ENCODE results near the gene SELENON.

SELENON gene

DNA sequence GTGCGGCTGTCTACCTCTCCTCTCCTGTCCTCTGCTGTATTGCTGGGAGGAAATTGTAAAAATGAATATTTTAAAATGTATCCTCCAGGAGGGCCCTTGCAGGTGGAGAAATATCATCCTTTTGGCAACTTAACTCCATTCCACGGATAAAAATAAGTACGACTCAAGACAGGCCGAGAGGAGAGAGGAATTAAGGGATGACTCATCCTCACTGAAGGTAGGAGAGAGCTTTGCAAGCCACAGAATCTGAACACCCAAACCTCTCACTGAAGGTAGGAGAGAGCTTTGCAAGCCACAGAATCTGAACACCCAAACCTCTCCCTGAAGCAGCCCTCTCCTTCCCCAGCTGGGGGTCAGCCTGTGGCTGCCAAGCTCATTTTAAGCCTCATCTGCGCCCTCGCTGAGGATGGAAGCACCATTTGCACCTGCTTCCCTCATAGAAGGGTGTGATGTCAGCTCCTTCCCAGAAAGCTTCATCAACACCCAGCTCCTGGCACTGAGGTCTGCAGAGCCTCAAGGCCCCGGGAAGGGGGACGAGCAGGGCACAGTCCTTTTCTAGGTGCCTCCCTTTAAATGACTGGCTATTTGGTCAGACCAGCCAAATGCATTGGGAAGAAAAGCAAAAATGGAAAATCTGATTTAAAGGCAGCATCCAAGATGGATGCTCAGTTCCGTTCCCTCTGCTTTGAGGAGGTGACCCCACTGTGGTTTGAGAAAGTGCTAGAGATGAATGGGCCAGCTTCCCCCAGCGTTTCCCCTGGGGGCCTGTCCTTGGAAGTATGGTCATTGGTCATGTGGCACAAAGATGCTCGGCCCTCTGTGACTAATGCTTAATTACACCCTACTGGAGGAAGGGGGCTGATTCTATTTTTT is 12.9 kb upstream of the SELENON start (continued):
- TF ChIP-seq, protein P1, sequence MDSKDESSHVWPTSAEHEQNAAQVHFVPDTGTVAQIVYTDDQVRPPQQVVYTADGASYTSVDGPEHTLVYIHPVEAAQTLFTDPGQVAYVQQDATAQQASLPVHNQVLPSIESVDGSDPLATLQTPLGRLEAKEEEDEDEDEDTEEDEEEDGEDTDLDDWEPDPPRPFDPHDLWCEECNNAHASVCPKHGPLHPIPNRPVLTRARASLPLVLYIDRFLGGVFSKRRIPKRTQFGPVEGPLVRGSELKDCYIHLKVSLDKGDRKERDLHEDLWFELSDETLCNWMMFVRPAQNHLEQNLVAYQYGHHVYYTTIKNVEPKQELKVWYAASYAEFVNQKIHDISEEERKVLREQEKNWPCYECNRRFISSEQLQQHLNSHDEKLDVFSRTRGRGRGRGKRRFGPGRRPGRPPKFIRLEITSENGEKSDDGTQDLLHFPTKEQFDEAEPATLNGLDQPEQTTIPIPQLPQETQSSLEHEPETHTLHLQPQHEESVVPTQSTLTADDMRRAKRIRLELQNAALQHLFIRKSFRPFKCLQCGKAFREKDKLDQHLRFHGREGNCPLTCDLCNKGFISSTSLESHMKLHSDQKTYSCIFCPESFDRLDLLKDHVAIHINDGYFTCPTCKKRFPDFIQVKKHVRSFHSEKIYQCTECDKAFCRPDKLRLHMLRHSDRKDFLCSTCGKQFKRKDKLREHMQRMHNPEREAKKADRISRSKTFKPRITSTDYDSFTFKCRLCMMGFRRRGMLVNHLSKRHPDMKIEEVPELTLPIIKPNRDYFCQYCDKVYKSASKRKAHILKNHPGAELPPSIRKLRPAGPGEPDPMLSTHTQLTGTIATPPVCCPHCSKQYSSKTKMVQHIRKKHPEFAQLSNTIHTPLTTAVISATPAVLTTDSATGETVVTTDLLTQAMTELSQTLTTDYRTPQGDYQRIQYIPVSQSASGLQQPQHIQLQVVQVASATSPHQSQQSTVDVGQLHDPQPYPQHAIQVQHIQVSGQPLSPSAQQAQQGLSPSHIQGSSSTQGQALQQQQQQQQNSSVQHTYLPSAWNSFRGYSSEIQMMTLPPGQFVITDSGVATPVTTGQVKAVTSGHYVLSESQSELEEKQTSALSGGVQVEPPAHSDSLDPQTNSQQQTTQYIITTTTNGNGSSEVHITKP (tag by site-specific recombination; IDR thresholded peaks at IDR 0.05), result no peak
- TF ChIP-seq, protein P2, sequence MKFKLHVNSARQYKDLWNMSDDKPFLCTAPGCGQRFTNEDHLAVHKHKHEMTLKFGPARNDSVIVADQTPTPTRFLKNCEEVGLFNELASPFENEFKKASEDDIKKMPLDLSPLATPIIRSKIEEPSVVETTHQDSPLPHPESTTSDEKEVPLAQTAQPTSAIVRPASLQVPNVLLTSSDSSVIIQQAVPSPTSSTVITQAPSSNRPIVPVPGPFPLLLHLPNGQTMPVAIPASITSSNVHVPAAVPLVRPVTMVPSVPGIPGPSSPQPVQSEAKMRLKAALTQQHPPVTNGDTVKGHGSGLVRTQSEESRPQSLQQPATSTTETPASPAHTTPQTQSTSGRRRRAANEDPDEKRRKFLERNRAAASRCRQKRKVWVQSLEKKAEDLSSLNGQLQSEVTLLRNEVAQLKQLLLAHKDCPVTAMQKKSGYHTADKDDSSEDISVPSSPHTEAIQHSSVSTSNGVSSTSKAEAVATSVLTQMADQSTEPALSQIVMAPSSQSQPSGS (tag by site-specific recombination; IDR thresholded peaks at IDR 0.05; ENCODE audit: low read depth), result no peak
- no peak for TF ChIP-seq ZBTB17 (tag by site-specific recombination; IDR thresholded peaks at IDR 0.05)
- TF ChIP-seq, protein P3, sequence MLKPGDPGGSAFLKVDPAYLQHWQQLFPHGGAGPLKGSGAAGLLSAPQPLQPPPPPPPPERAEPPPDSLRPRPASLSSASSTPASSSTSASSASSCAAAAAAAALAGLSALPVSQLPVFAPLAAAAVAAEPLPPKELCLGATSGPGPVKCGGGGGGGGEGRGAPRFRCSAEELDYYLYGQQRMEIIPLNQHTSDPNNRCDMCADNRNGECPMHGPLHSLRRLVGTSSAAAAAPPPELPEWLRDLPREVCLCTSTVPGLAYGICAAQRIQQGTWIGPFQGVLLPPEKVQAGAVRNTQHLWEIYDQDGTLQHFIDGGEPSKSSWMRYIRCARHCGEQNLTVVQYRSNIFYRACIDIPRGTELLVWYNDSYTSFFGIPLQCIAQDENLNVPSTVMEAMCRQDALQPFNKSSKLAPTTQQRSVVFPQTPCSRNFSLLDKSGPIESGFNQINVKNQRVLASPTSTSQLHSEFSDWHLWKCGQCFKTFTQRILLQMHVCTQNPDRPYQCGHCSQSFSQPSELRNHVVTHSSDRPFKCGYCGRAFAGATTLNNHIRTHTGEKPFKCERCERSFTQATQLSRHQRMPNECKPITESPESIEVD (tag by site-specific recombination; IDR thresholded peaks at IDR 0.05), result no peak
- no peak for TF ChIP-seq GFI1B (tag by site-specific recombination; IDR thresholded peaks at IDR 0.05)
- TF ChIP-seq, protein P4, sequence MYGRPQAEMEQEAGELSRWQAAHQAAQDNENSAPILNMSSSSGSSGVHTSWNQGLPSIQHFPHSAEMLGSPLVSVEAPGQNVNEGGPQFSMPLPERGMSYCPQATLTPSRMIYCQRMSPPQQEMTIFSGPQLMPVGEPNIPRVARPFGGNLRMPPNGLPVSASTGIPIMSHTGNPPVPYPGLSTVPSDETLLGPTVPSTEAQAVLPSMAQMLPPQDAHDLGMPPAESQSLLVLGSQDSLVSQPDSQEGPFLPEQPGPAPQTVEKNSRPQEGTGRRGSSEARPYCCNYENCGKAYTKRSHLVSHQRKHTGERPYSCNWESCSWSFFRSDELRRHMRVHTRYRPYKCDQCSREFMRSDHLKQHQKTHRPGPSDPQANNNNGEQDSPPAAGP (tag by site-specific recombination; IDR thresholded peaks at IDR 0.05), result 0 out of 2 replicates have a peak, but pooled peaks have one; percentile 43
- TF ChIP-seq ZNF16 (tag by site-specific recombination; IDR thresholded peaks at IDR 0.05; ENCODE audit: low read depth), result no peak
- no peak for TF ChIP-seq GLIS2 (tag by site-specific recombination; IDR thresholded peaks at IDR 0.05)
- TF ChIP-seq BCL11B (tag by site-specific recombination; IDR thresholded peaks at IDR 0.05; ENCODE audit: low read depth), result no peak
- TF ChIP-seq, protein P5, sequence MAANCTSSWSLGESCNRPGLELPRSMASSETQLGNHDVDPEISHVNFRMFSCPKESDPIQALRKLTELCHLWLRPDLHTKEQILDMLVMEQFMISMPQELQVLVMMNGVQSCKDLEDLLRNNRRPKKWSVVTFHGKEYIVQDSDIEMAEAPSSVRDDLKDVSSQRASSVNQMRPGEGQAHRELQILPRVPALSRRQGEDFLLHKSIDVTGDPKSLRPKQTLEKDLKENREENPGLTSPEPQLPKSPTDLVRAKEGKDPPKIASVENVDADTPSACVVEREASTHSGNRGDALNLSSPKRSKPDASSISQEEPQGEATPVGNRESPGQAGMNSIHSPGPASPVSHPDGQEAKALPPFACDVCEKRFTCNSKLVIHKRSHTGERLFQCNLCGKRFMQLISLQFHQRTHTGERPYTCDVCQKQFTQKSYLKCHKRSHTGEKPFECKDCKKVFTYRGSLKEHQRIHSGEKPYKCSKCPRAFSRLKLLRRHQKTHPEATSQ (tag by site-specific recombination; IDR thresholded peaks at IDR 0.05), result no peak
- TF ChIP-seq SP7 (tag by site-specific recombination; IDR thresholded peaks at IDR 0.05), result peak; percentile 90
- no peak for TF ChIP-seq RBAK (tag by site-specific recombination; IDR thresholded peaks at IDR 0.05)
- TF ChIP-seq SP2 (tag by site-specific recombination; IDR thresholded peaks at IDR 0.05), result no peak
- no peak for TF ChIP-seq ZNF155 (tag by site-specific recombination; IDR thresholded peaks at IDR 0.05)

DNA sequence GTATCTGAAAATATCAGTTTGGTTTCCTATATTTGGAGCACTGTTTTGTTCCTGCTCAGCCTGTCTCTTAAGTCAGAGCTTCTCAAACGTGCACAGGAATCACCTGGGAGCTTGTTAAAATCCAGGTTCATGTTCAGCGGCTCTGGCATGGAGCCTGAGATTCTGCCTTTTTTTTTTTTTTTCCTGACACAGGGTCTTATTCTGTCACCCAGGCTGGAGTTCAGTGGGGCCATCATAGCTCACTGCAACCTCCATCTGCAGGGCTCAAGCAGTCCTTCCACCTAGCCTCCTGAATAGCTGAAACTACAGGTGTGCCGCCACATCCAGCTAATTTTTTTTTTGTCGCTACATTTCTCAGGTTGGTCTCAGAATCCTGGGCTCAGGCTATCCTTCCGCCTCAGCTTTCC is 12.2 kb upstream of the SELENON start:
- no peak overlapping the region for H3K27ac ChIP-seq (ENCODE audit: extremely low read depth, low read depth, low read length)
- H3K9me3 ChIP-seq (ENCODE audit: control insufficient read depth, insufficient read depth, low read depth, low read length), result no peaks in the 10 kb centered on the region
- no peak overlapping the region for H3K4me3 ChIP-seq (ENCODE audit: low read depth, low read length)
- no peaks in the 10 kb centered on the region for H3K36me3 ChIP-seq (ENCODE audit: control insufficient read depth in 2 of 2, insufficient read depth in 1 of 2, low read length in 2 of 2)
- POLR2A ChIA-PET, result interaction anchor here (0.6 to 1.6 kb wide), 4 partner anchors 12 to 1225 kb away, joined by 3 to 5 read pairs (median 4); partner anchors contain the start of gene SELENON
- CTCF ChIA-PET, result interaction anchor here (0.5 to 3.4 kb wide), 7 partner anchors 8 to 684 kb away, joined by 3 to 19 read pairs (median 5); partner anchors contain the start of gene SELENON
- peaks cover 12% of the 10 kb centered on the region for H3K4me1 ChIP-seq (ENCODE audit: control insufficient read depth, insufficient read depth, low read length)
- 0 out of 2 replicates have a peak, but pooled peaks have one; percentile 0 for TF ChIP-seq SP7 (tag by site-specific recombination; IDR thresholded peaks at IDR 0.05)
- TF ChIP-seq ZNF10 (tag by site-specific recombination; IDR thresholded peaks at IDR 0.05), result no peak
- TF ChIP-seq, protein P6, sequence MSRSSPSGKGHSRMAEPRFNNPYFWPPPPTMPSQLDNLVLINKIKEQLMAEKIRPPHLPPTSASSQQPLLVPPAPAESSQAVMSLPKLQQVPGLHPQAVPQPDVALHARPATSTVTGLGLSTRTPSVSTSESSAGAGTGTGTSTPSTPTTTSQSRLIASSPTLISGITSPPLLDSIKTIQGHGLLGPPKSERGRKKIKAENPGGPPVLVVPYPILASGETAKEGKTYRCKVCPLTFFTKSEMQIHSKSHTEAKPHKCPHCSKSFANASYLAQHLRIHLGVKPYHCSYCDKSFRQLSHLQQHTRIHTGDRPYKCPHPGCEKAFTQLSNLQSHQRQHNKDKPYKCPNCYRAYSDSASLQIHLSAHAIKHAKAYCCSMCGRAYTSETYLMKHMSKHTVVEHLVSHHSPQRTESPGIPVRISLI (tag by site-specific recombination; IDR thresholded peaks at IDR 0.05), result peak; percentile 24; the same call in 1 of the 2 replicates
- no peak for TF ChIP-seq ZNF843 (tag by site-specific recombination; IDR thresholded peaks at IDR 0.05)

All from HEK293 (cell line).